ENCODE data around the gene TEPSIN.

Gene TEPSIN

GRCh38 chr17:81238815-81239713 lies at the start of gene TEPSIN, which contains the start of gene NDUFAF8:
TEPSIN (minus strand) TSS chr17:81239055; CDS start chr17:81239033, 22 bp downstream.
NDUFAF8 (plus strand) TSS chr17:81239318; CDS start chr17:81239364, 46 bp downstream.
- peak; percentile 86 to 95 (median 89) for DNase-seq (ENCODE audit: low read depth in 3 of 3)

GRCh38 chr17:81287741-81288430 lies 49.0 kb upstream of the TEPSIN start:
- no peak for DNase-seq (ENCODE audit: low read depth in 3 of 3)

- DNase-seq (ENCODE audit: low read depth in 3 of 3) = no peak
These were observed 48.3 kb upstream of the TEPSIN start for GRCh38 chr17:81287152-81287551.

- DNase-seq (ENCODE audit: low read depth in 3 of 3) = no peak
These were observed 47.8 kb upstream of the TEPSIN start for GRCh38 chr17:81286491-81287145.

- no peak for DNase-seq (ENCODE audit: low read depth in 3 of 3)
These were observed 47.0 kb upstream of the TEPSIN start for GRCh38 chr17:81285894-81286293.

- DNase-seq (ENCODE audit: low read depth in 3 of 3) = peak; percentile 38 to 54 (median 40)
These were observed 46.5 kb upstream of the TEPSIN start for GRCh38 chr17:81285179-81285878.

GRCh38 chr17:81282876-81283275 lies 44.0 kb upstream of the TEPSIN start:
- no peak for DNase-seq (ENCODE audit: low read depth in 3 of 3)

GRCh38 chr17:81282141-81282540 lies 43.3 kb upstream of the TEPSIN start:
- DNase-seq (ENCODE audit: low read depth in 3 of 3) = no peak

- no peak for DNase-seq (ENCODE audit: low read depth in 3 of 3)
These were observed 41.7 kb upstream of the TEPSIN start for GRCh38 chr17:81280571-81280970.

- DNase-seq (ENCODE audit: low read depth in 3 of 3) = no peak
These were observed 40.7 kb upstream of the TEPSIN start for GRCh38 chr17:81279278-81280275.

- no peak for DNase-seq (ENCODE audit: low read depth in 3 of 3)
These were observed 40.0 kb upstream of the TEPSIN start for GRCh38 chr17:81278831-81279230.

GRCh38 chr17:81277946-81278693 lies 39.3 kb upstream of the TEPSIN start:
- DNase-seq (ENCODE audit: low read depth in 3 of 3) = no peak

GRCh38 chr17:81277421-81277820 lies 38.6 kb upstream of the TEPSIN start:
- no peak for DNase-seq (ENCODE audit: low read depth in 3 of 3)

- DNase-seq (ENCODE audit: low read depth in 3 of 3) = no peak
These were observed 37.9 kb upstream of the TEPSIN start for GRCh38 chr17:81276781-81277180.

- no peak for DNase-seq (ENCODE audit: low read depth in 3 of 3)
These were observed 35.6 kb upstream of the TEPSIN start for GRCh38 chr17:81274471-81274855.

- no peak for DNase-seq (ENCODE audit: low read depth in 3 of 3)
These were observed 35.0 kb upstream of the TEPSIN start for GRCh38 chr17:81273698-81274470.

- no peak for DNase-seq (ENCODE audit: low read depth in 3 of 3)
These were observed 33.8 kb upstream of the TEPSIN start for GRCh38 chr17:81272616-81273015.

GRCh38 chr17:81271226-81271625 lies 32.4 kb upstream of the TEPSIN start:
- no peak for DNase-seq (ENCODE audit: low read depth in 3 of 3)

GRCh38 chr17:81270279-81270678 lies 31.4 kb upstream of the TEPSIN start:
- DNase-seq (ENCODE audit: low read depth in 3 of 3) = no peak

Data from stimulated activated CD4-positive, alpha-beta T cell treated with anti-CD3 and anti-CD28 coated beads, TNF-alpha, amount 100 ng/mL, for 48 hours (primary cell).